ENCODE data around the gene OGDH. TPM values are rescaled to one million over a fixed set of nuclear protein-coding genes. Genes with fewer than 3 reads are reported as not detected.

The OGDH gene
- total RNA-seq, 6 experiments from 2014 or later, result 77.8 to 88.2 (median 80.2) TPM

GRCh38 chr7:44750424-44750823 is 144.0 kb downstream of the OGDH start:
- DNase-seq, result no peak
- Mint-ChIP-seq H3K4me1 (ENCODE audit: low read depth) (peaks cover 35% of the 10 kb centered on the region), H3K4me3 (no peak overlapping the region), H3K27me3 (ENCODE audit: insufficient read depth) (no peaks in the 10 kb centered on the region), H3K36me3 (ENCODE audit: low read depth) (peaks cover 7% of the 10 kb centered on the region), H3K9me3 (no peaks in the 10 kb centered on the region), H3K27ac (no peak overlapping the region)
- TF ChIP-seq CTCF (IDR thresholded peaks at IDR 0.05), result no peak

- Mint-ChIP-seq H3K4me3 (no peak overlapping the region), H3K4me1 (ENCODE audit: low read depth) (peaks cover 35% of the 10 kb centered on the region), H3K27me3 (ENCODE audit: insufficient read depth) (no peaks in the 10 kb centered on the region), H3K9me3 (no peaks in the 10 kb centered on the region), H3K36me3 (ENCODE audit: low read depth) (peaks cover 7% of the 10 kb centered on the region), H3K27ac (no peak overlapping the region)
- no peak for TF ChIP-seq CTCF (IDR thresholded peaks at IDR 0.05)
- DNase-seq, result no peak
These were observed 144.6 kb downstream of the OGDH start for GRCh38 chr7:44750921-44751571.

GRCh38 chr7:44752822-44753221 is 146.4 kb downstream of the OGDH start:
- no peak for DNase-seq
- no peak overlapping the region for H3K27ac Mint-ChIP-seq
- no peaks in the 10 kb centered on the region for H3K9me3 Mint-ChIP-seq
- no peaks in the 10 kb centered on the region for H3K27me3 Mint-ChIP-seq (ENCODE audit: insufficient read depth)
- H3K36me3 Mint-ChIP-seq (ENCODE audit: low read depth), result peaks cover 7% of the 10 kb centered on the region
- TF ChIP-seq CTCF (IDR thresholded peaks at IDR 0.05), result no peak
- H3K4me3 Mint-ChIP-seq, result no peak overlapping the region
- H3K4me1 Mint-ChIP-seq (ENCODE audit: low read depth), result peaks cover 23% of the 10 kb centered on the region

GRCh38 chr7:44754802-44755697 is 148.6 kb downstream of the OGDH start:
- Mint-ChIP-seq H3K27me3 (ENCODE audit: insufficient read depth) (no peaks in the 10 kb centered on the region; the same call in 1 of the 2 replicates), H3K4me3 (no peak overlapping the region), H3K36me3 (ENCODE audit: low read depth) (peaks cover 7% of the 10 kb centered on the region), H3K4me1 (ENCODE audit: low read depth) (peaks cover 13% of the 10 kb centered on the region), H3K9me3 (no peaks in the 10 kb centered on the region), H3K27ac (no peak overlapping the region)
- DNase-seq, result no peak
- TF ChIP-seq CTCF (IDR thresholded peaks at IDR 0.05), result no peak

GRCh38 chr7:44755698-44756627 is 149.5 kb downstream of the OGDH start:
- no peaks in the 10 kb centered on the region for H3K36me3 Mint-ChIP-seq (ENCODE audit: low read depth)
- H3K27ac Mint-ChIP-seq, result no peak overlapping the region
- H3K4me1 Mint-ChIP-seq (ENCODE audit: low read depth), result peaks cover 5% of the 10 kb centered on the region; the same call in 1 of the 2 replicates
- no peak for TF ChIP-seq CTCF (IDR thresholded peaks at IDR 0.05)
- no peak overlapping the region for H3K4me3 Mint-ChIP-seq
- DNase-seq, result no peak
- no peaks in the 10 kb centered on the region for H3K9me3 Mint-ChIP-seq
- H3K27me3 Mint-ChIP-seq (ENCODE audit: insufficient read depth), result no peaks in the 10 kb centered on the region; the same call in 1 of the 2 replicates
